HepG2 (cell line): ENCODE data around the gene RHOT2. TPM values are rescaled to one million over a fixed set of nuclear protein-coding genes. Genes with fewer than 3 reads are reported as not detected.

Experiments
- ATAC-seq: fragments of 200-7000 bp; cut with Tn5 transposase; 3 replicates; pipeline ENCODE4 v1.9.1; 2020; ENCODE audit warnings: mild to moderate bottlenecking, moderate library complexity
- BruUV-seq: library from RNA; stranded (reverse); fragments of 400-500 nt; replicated peaks from 2 replicates; lab custom pipeline; 2021; lab: Mats Ljungman, UMichigan
- CTCF ChIA-PET: fragments of 300-600 bp; formaldehyde crosslinking; extraction: SDS; loops from one replicate; lab custom pipeline; 2021; ENCODE audit warnings: low total read pairs, inconsistent platforms, low intra/inter-chr PET ratio; lab: Yijun Ruan, JAX
- POLR2A ChIA-PET: fragments of 350-600 bp; sonication (Branson Sonifier 250); formaldehyde crosslinking; loops from one replicate; lab custom pipeline; 2020; ENCODE audit warnings: antibody characterized with exemption, inconsistent platforms; lab: Yijun Ruan, JAX
- DNase-seq: peaks from one replicate; pipeline ENCODE4 v3.0.0-alpha.2; 2015; ENCODE audit warnings: low spot score
- FAIRE-seq: peaks from 3 replicates; lab custom pipeline; 2011; peaks lifted over from hg19 to GRCh38; lab: Jason Lieb, UNC
- H2AFZ ChIP-seq: one replicate; pipeline ENCODE4 v1.6.1; 2011; ENCODE audit warnings: low read length, inconsistent platforms
- H3K27ac ChIP-seq: fragments of 300-600 bp; 3 replicates; pipeline ENCODE4 v1.8.0; 2011; ENCODE audit warnings: mixed run types, mild to moderate bottlenecking, mixed read lengths, low read length, inconsistent platforms; ENCODE audit not compliant: insufficient read depth; ENCODE audit errors: extremely low read length
- H3K27me3 ChIP-seq, 2 experiments: fragments of 200-600 bp in 1 of 2; 2 replicates in 1 of 2; 3 replicates in 1 of 2; pipeline versions ENCODE4 v1.6.0 to v1.8.0; 2011; ENCODE audit warnings: low read length in 2 of 2, mild to moderate bottlenecking in 2 of 2, moderate library complexity in 2 of 2, inconsistent platforms in 1 of 2; ENCODE audit not compliant: insufficient read depth in 2 of 2, control insufficient read depth in 1 of 2
- H3K36me3 ChIP-seq, 2 experiments: fragments of 200-600 bp in 1 of 2; replicated peaks in 1 of 2; 2 replicates in 1 of 2; 3 replicates in 1 of 2; pipeline versions ENCODE4 v1.5.1 to v1.8.0; 2011; ENCODE audit warnings: low read length in 2 of 2, inconsistent platforms in 1 of 2; ENCODE audit not compliant: insufficient read depth in 2 of 2, control insufficient read depth in 1 of 2
- H3K4me1 ChIP-seq: 2 replicates; pipeline ENCODE4 v1.5.1; 2012; ENCODE audit warnings: low read length, inconsistent platforms; ENCODE audit not compliant: insufficient read depth
- H3K4me2 ChIP-seq: 2 replicates; pipeline ENCODE4 v1.6.0; 2011; ENCODE audit warnings: low read depth, low read length, inconsistent platforms
- H3K4me3 ChIP-seq, 3 experiments: fragments of 200-600 bp in 1 of 3; sonication (generic), shearing (Covaris generic) in 1 of 3; replicated peaks in 1 of 3; 2 replicates each; pipeline ENCODE4 v1.5.1; 2011 to 2016; ENCODE audit warnings: low read length in 3 of 3, inconsistent platforms in 2 of 3, low read depth in 2 of 3, mild to moderate bottlenecking in 2 of 3, control low read depth in 1 of 3, mixed read lengths in 1 of 3; ENCODE audit not compliant: insufficient read depth in 1 of 3
- H3K79me2 ChIP-seq: one replicate; pipeline ENCODE4 v1.6.1; 2011; ENCODE audit warnings: low read length, inconsistent platforms; ENCODE audit not compliant: insufficient read depth
- H3K9ac ChIP-seq: 2 replicates; pipeline ENCODE4 v1.6.0; 2011; ENCODE audit warnings: mild to moderate bottlenecking, low read depth, low read length, inconsistent platforms; ENCODE audit not compliant: insufficient read depth
- H3K9me3 ChIP-seq: 2 replicates; pipeline ENCODE4 v1.5.1; 2012; ENCODE audit warnings: mild to moderate bottlenecking, low read length
- H4K20me1 ChIP-seq: 2 replicates; pipeline ENCODE4 v1.6.0; 2011; ENCODE audit warnings: inconsistent platforms, mild to moderate bottlenecking, low read length, moderate library complexity; ENCODE audit not compliant: insufficient read depth
- GABPA ChIP-seq, 2 experiments: IDR thresholded peaks; 2 replicates each; pipeline ENCODE4 v1.6.1; 2011 to 2016; ENCODE audit warnings: low read depth in 2 of 2, low read length in 1 of 2, missing biosample characterization in 1 of 2, missing genetic modification characterization in 1 of 2
- MAFK ChIP-seq, 2 experiments: IDR thresholded peaks in 1 of 2; conservative IDR thresholded peaks in 1 of 2; 2 replicates each; pipeline ENCODE4 v1.6.1; 2011; ENCODE audit warnings: improper control_type of control experiment in 2 of 2, low read length in 2 of 2
- PRMT3 ChIP-seq: sonication (generic); formaldehyde crosslinking; IDR thresholded peaks from 2 replicates; pipeline ENCODE4 v1.8.1; 2022; ENCODE audit warnings: low read depth, mild to moderate bottlenecking, moderate library complexity, missing genetic modification reagents, borderline replicate concordance
- SRY ChIP-seq: sonication (generic); formaldehyde crosslinking; IDR thresholded peaks from 2 replicates; pipeline ENCODE4 v1.8.0; 2022; ENCODE audit warnings: mild to moderate bottlenecking, missing genetic modification reagents
- ZZZ3 ChIP-seq: sonication (generic); formaldehyde crosslinking; IDR thresholded peaks from 2 replicates; pipeline ENCODE4 v1.4.0; 2020; ENCODE audit warnings: missing genetic modification reagents, mild to moderate bottlenecking, borderline replicate concordance
- whole genome bisulfite sequencing: methylation state at CpG from one replicate; pipeline ENCODE4 v1.1.6; 2017; ENCODE audit warnings: low lambda C conversion rate; 5-methylcytosine and 5-hydroxymethylcytosine counted together
- in situ Hi-C: cut with HindIII; loops from 2 replicates; pipeline ENCODE4 v1.10.0; 2017; ENCODE audit warnings: low pct_unique_long_range_greater_than_20kb; ENCODE audit not compliant: extremely low pct_ligation_motif_present
- intact Hi-C: fragments of 100-400 bp; cut with micrococcal nuclease; formaldehyde crosslinking; loops from one replicate; pipeline ENCODE4 v1.10.0; 2022; ENCODE audit not compliant: unreplicated experiment
- polyA plus RNA-seq, 8 experiments: library from polyadenylated mRNA; depleted of rRNA in 3 of 8; stranded (reverse) in 7 of 8; unstranded in 1 of 8; fragments of >200 nt; fragmentation: Illumina TruSeq in 4 of 8; extraction: Trizol in 4 of 8; gene quantifications; 2 replicates each; pipeline versions ENCODE4 v1.2.1 to v1.2.3, GENCODE V29; 2011 to 2016; ENCODE audit warnings: low read depth in 4 of 8, missing spikeins in 1 of 8, mixed read lengths in 1 of 8; ENCODE audit not compliant: insufficient read depth in 1 of 8
- total RNA-seq, 5 experiments: library from RNA; depleted of rRNA; stranded (reverse); fragments of >200 nt; fragmentation: Illumina TruSeq; extraction: Trizol; gene quantifications; 2 replicates each; pipeline ENCODE4 v1.2.3, GENCODE V29; 2016; ENCODE audit warnings: low read depth in 1 of 5
- TF ChIP-seq, protein P1 (sequence below): sonication (generic); formaldehyde crosslinking; IDR thresholded peaks from 2 replicates; pipeline ENCODE4 v1.5.1; 2020; ENCODE audit warnings: mild to moderate bottlenecking, missing genetic modification reagents, moderate library complexity

RHOT2 gene
- total and polyA plus RNA-seq, 2 of the 13 experiments (the other 11 are each of a cell fraction or from before 2014, with no cell fraction given) = 63.6 to 76.9 TPM

DNA sequence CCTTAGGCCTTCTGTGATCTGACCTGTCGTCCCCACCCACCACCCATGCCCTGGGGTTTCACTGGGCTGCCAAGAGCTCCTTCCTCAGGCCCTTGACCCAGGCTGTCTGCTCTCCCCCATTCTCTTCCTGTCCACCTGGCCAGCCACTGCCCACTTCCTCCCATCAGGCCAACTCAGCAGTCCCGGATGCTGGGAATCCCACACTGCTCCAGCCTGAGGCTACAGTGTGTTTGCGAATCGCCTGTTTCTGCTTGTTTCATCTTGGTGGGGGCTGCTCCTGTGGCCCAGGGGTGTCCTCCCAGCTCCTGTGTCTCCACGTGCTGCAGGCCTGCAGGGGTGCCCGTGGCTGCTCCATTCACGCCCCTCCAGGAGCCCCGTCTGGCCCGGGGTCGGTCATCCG, 46.1 kb downstream of the RHOT2 start:
- 58% methylated on average over 8 of the region's 11 CpGs for WGBS
- TF ChIP-seq, protein P1, sequence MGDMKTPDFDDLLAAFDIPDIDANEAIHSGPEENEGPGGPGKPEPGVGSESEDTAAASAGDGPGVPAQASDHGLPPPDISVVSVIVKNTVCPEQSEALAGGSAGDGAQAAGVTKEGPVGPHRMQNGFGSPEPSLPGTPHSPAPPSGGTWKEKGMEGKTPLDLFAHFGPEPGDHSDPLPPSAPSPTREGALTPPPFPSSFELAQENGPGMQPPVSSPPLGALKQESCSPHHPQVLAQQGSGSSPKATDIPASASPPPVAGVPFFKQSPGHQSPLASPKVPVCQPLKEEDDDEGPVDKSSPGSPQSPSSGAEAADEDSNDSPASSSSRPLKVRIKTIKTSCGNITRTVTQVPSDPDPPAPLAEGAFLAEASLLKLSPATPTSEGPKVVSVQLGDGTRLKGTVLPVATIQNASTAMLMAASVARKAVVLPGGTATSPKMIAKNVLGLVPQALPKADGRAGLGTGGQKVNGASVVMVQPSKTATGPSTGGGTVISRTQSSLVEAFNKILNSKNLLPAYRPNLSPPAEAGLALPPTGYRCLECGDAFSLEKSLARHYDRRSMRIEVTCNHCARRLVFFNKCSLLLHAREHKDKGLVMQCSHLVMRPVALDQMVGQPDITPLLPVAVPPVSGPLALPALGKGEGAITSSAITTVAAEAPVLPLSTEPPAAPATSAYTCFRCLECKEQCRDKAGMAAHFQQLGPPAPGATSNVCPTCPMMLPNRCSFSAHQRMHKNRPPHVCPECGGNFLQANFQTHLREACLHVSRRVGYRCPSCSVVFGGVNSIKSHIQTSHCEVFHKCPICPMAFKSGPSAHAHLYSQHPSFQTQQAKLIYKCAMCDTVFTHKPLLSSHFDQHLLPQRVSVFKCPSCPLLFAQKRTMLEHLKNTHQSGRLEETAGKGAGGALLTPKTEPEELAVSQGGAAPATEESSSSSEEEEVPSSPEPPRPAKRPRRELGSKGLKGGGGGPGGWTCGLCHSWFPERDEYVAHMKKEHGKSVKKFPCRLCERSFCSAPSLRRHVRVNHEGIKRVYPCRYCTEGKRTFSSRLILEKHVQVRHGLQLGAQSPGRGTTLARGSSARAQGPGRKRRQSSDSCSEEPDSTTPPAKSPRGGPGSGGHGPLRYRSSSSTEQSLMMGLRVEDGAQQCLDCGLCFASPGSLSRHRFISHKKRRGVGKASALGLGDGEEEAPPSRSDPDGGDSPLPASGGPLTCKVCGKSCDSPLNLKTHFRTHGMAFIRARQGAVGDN (CRISPR knock-in tag) = peak; percentile 71; the same call in 1 of the 2 replicates
- TF ChIP-seq MAFK (conservative IDR thresholded peaks at IDR 0.05 in 1 of 2, IDR thresholded peaks at IDR 0.05 in 1 of 2; ENCODE audit: low read length in 2 of 2) (0 out of 4 replicates have a peak, but pooled peaks of 1 of the 2 experiments have one; percentile 7), ZZZ3 (CRISPR knock-in tag) (no peak), GABPA (IDR thresholded peaks at IDR 0.05; ENCODE audit: low read depth, low read length) (no peak), GABPA (CRISPR knock-in tag; IDR thresholded peaks at IDR 0.05; ENCODE audit: low read depth) (peak; percentile 34; the same call in 1 of the 2 replicates), SRY (0 out of 2 replicates have a peak, but pooled peaks have one; percentile 3), PRMT3 (CRISPR knock-in tag) (no peak)
- no peak overlapping the region for H3K27ac ChIP-seq
- peaks cover 38% of the 10 kb centered on the region for H3K4me1 ChIP-seq
- peaks cover 3% of the 10 kb centered on the region for H3K79me2 ChIP-seq
- H3K9ac ChIP-seq = no peak overlapping the region
- DNase-seq = no peak
- BruUV-seq = no TSS peak
- H3K9me3 ChIP-seq = no peaks in the 10 kb centered on the region
- in situ Hi-C loops = loop anchor here (5.0 kb wide), 1 partner anchor 73 kb away; the partner anchor contains the start of genes CHTF18 and RPUSD1
- H3K4me2 ChIP-seq = peak overlapping the region; percentile 78
- POLR2A ChIA-PET = interaction anchor here (1.2 to 1.5 kb wide), 2 partner anchors 37 to 74 kb away, joined by 3 read pairs; partner anchors contain the start of genes CHTF18 and RPUSD1
- H4K20me1 ChIP-seq = peaks cover 5% of the 10 kb centered on the region
- H3K27me3 ChIP-seq = peaks cover 2 to 24% of the 10 kb centered on the region in 2 experiments; a peak in 3 of 5 replicates
- FAIRE-seq = no peak
- no peak; the same call in 2 of the 3 replicates for ATAC-seq
- H3K36me3 ChIP-seq = no peaks in the 10 kb centered on the region
- CTCF ChIA-PET = interaction anchor here (2.1 kb wide), 1 partner anchor 71 kb away, joined by 13 read pairs; no protein-coding TSS in a partner anchor
- intact Hi-C loops = no loop called here
- H2AFZ ChIP-seq = no peak overlapping the region
- peak overlapping the region in 2 of 3 experiments; percentile 40 to 66; a peak in 3 of 6 replicates for H3K4me3 ChIP-seq
